GM12878 (cell line): Measurements from ENCODE around the gene AEBP1. TPM values are rescaled to one million over a fixed set of nuclear protein-coding genes. Genes with fewer than 3 reads are reported as not detected.

Experiments used
- BACH1 ChIP-seq: fragments of 450-650 bp; IDR thresholded peaks from 2 replicates; pipeline ENCODE4 v1.6.1; 2017; ENCODE audit warnings: mild to moderate bottlenecking, borderline replicate concordance
- MEF2B ChIP-seq: fragments of 450-650 bp; IDR thresholded peaks from 2 replicates; pipeline ENCODE4 v1.6.1; 2018; ENCODE audit warnings: mild to moderate bottlenecking, moderate library complexity; ENCODE audit not compliant: partially characterized antibody, poor library complexity, severe bottlenecking
- RFX5 ChIP-seq: IDR thresholded peaks from 2 replicates; pipeline ENCODE4 v1.6.1; 2011; ENCODE audit warnings: low read depth, low read length, improper control_type of control experiment
- SRF ChIP-seq, 2 experiments: IDR thresholded peaks; 2 replicates each; pipeline ENCODE4 v1.6.1; 2011; ENCODE audit warnings: low read depth in 2 of 2, low read length in 2 of 2, mild to moderate bottlenecking in 1 of 2, moderate library complexity in 1 of 2
- SUPT20H ChIP-seq: IDR thresholded peaks from 2 replicates; pipeline ENCODE4 v1.6.1; 2011; ENCODE audit warnings: low read depth, mild to moderate bottlenecking, low read length, moderate library complexity, borderline replicate concordance; ENCODE audit not compliant: control insufficient read depth
- USF1 ChIP-seq: IDR thresholded peaks from 2 replicates; pipeline ENCODE4 v1.6.1; 2011; ENCODE audit warnings: borderline replicate concordance, low read depth, mild to moderate bottlenecking, moderate library complexity, mixed read lengths, low read length; ENCODE audit not compliant: insufficient read depth; ENCODE audit errors: extremely low read length
- ZBTB33 ChIP-seq: fragments of 450-650 bp; IDR thresholded peaks from 2 replicates; pipeline ENCODE4 v1.6.1; 2017; ENCODE audit warnings: mild to moderate bottlenecking
- ZNF592 ChIP-seq: fragments of 450-650 bp; IDR thresholded peaks from 2 replicates; pipeline ENCODE4 v1.6.1; 2017; ENCODE audit warnings: mild to moderate bottlenecking, moderate library complexity
- polyA plus RNA-seq, 11 experiments: library from polyadenylated mRNA; depleted of rRNA in 4 of 11; unstranded in 6 of 11; stranded (reverse) in 5 of 11; fragments of >200 nt; fragmentation: Nextera tagmentation in 4 of 11; fragmentation: Illumina TruSeq in 1 of 11; extraction: Ambion mirVana in 4 of 11; extraction: Trizol in 1 of 11; gene quantifications; 1 replicate in 1 of 11; 2 replicates in 10 of 11; pipeline versions ENCODE4 v1.2.1 to v1.2.3, GENCODE V29; 2011 to 2016; ENCODE audit warnings: inconsistent platforms in 2 of 11, missing spikeins in 2 of 11, low read depth in 1 of 11
- total RNA-seq, 4 experiments: library from RNA; depleted of rRNA in 3 of 4; stranded (reverse); fragments of >200 nt in 3 of 4; fragmentation: Illumina TruSeq in 1 of 4; extraction: Trizol in 1 of 4; gene quantifications; 2 replicates each; pipeline versions ENCODE4 v1.2.1 to v1.2.3, GENCODE V29; 2013 to 2021

The AEBP1 gene
- total and polyA plus RNA-seq, 10 of the 15 experiments (the other 5 are each of a cell fraction or from before 2014, with no cell fraction given), result 0.06 to 0.23 (median 0.11) TPM; not detected in 5

- TF ChIP-seq USF1 (no peak), BACH1 (no peak), ZNF592 (no peak), RFX5 (no peak), SUPT20H (no peak), ZBTB33 (no peak), SRF (IDR thresholded peaks at IDR 0.05; ENCODE audit: low read depth in 2 of 2, low read length in 2 of 2) (no peak), MEF2B (no peak)
Measured at GRCh38 chr7:44106311-44107065, 2.3 kb downstream of the AEBP1 start (continued).
